NCI-H510A (cell line): ENCODE data around the gene FCN2.
"Not testable (repeated sequence)": the region's sequence is repeated elsewhere in the genome, so short reads cannot be mapped to it uniquely, and the experiment has no call there.

Source experiments
- DNase-seq: peaks from one replicate; lab custom pipeline; 2025; lab: John Stamatoyannopoulos, UW

Gene FCN2

DNA sequence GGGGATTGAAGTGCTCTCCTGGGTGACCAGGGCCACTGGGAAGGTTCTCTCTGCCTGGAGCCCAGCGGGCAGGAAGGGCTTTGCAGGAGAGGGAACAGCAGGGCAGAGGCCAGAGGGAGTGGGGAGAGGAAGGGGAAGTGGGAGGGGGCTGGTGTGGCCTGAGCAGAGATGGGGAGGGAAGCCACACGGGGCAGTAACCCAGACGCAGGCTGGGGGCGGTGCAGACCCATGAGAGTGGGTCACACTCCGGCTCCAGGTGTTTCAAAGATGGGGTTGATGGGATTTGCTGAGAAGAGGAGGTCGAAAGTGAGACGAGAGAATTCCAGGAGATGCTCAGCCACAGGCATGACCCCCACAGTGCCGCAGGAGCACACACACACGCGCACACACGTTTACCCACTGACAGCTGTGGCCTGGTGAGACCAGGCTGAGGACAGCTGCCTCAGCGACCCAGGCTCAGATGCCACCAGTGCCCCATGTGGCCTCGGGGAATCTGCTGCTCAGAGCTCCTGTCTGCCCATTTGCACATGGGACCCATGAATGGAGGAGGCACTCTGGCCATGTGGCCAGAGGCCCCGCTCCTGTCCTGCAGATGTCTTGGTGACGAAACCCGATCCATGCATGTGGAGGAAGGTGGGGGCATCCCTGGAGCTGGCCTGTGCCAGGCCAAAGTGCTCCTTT is 32.7 kb upstream of the FCN2 start:
- no peak for DNase-seq

DNA sequence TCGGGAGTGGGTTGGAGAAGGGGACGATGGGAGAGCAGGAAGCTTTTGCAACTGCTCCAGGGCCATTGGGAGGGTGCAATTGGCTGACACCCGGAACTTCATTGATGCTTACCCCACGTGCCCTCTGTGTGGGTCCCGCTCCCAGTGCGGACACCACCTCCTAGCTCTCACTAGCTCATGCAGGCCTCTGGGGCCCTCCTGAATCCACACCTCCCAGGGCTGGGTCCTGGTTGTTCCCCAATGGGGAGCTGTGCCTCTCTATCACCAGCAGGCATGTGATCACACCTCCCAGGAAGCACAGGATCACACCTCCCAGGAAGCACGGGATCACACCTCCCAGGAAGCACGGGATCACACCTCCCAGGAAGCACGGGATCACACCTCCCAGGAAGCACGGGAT is 32.1 kb upstream of the FCN2 start:
- DNase-seq: no peak

- DNase-seq: no peak
These were observed 30.0 kb upstream of the FCN2 start for GRCh38 chr9:134850611-134851010.

GRCh38 chr9:134851020-134851419 is 29.6 kb upstream of the FCN2 start:
- no peak for DNase-seq

DNA sequence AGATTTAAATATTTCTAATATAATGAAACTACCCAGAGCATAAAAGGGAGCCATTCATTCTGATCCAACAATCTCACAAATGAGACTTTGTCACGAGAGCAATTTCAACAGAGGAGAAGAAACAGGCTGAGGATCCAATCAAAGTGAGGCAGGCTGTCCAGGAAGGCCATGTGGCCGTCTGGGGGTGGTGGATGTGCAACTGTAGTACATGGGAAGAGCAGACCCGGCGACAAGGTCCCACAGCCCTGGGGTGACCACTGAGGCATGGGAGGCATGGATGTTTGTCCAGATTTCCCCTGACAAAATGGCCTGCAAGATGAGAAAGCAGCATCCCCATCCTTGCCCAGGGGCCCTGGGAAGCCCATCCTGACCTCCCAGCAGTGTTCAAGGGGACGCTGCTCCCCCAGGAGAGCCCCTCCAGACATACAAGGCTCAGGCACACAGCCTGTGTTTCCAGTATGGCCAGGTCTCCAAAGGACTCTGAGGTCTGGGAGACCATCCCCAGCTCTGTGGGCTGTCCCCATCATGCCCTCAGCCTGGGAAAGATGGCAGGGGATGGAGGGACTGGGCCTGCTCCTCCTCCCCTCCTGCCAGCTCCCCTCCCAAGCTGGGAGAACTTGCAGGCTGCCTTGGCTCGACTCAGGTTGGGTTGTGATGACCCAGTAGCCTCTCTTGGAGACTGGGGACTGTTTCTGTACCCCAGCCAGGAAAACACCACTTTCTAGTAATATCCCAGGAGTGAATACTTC is 27.5 kb upstream of the FCN2 start:
- DNase-seq: no peak

DNA sequence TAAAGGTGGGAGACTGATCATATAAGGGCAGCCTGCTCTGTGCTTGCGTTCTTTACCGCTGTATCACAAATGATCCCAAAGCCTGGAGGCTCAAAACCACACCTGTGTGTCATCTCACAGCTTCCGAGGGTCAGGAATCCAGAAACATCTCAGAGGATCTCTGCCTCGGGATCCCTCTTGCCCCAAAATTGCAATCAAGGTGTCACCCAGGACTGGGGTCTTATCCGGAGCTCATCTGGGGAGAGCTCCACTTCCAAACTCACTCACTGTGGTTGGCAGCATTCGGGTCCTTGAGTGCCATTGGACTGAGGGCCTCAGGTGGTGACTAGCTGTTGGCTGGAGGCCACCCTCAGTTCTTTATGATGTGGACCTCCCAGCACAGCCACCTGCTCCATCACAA is 26.7 kb upstream of the FCN2 start:
- no peak for DNase-seq

GRCh38 chr9:134854541-134854981 is 26.0 kb upstream of the FCN2 start:
- no peak for DNase-seq

- DNase-seq: no peak
These were observed 25.2 kb upstream of the FCN2 start for GRCh38 chr9:134855231-134855899.

GRCh38 chr9:134855900-134856377 is 24.7 kb upstream of the FCN2 start:
- DNase-seq: no peak

GRCh38 chr9:134857451-134857850 is 23.2 kb upstream of the FCN2 start:
- DNase-seq: not testable (repeated sequence)

DNA sequence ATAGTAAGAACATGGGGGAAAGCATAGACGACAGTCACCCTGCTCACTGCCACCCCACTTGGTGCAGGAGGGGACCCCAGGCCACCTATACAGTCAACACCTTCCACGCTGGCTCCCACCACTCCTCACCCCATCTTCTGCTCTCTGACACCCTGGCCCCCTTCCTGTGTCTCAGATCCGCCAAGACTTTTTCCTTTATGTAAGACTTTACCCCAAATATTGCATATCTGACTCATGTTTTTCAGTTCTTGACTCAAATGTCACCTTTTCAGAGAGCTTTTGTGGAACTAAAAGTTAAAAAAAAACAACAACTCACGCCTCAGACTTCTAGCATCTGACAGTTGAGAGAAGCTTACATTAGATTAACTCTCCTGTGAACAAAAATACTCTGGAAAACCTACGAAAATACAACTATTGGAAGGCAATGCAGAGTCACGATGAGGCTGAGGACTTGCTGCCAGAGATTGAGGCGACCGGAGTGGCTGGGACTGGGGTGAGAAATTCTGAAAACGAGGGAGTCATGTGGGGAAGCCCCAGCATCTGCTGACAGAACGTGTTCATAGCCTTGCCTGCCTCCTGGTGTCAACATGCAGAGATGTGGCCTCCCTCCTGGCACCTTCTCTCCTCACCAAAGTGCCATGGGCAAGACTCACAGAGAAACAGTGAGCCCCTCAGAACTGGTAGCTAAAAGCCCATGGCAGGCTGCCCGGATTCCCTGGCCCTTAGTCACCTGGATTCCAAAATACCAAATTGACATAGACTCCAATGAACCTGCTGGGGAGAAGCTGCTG is 22.4 kb upstream of the FCN2 start:
- DNase-seq: no peak

GRCh38 chr9:134860510-134860909 is 20.1 kb upstream of the FCN2 start:
- DNase-seq: no peak

- no peak for DNase-seq
These were observed 18.8 kb upstream of the FCN2 start for GRCh38 chr9:134861595-134862334.

- DNase-seq: no peak
These were observed 17.2 kb upstream of the FCN2 start for GRCh38 chr9:134863306-134863902.

DNA sequence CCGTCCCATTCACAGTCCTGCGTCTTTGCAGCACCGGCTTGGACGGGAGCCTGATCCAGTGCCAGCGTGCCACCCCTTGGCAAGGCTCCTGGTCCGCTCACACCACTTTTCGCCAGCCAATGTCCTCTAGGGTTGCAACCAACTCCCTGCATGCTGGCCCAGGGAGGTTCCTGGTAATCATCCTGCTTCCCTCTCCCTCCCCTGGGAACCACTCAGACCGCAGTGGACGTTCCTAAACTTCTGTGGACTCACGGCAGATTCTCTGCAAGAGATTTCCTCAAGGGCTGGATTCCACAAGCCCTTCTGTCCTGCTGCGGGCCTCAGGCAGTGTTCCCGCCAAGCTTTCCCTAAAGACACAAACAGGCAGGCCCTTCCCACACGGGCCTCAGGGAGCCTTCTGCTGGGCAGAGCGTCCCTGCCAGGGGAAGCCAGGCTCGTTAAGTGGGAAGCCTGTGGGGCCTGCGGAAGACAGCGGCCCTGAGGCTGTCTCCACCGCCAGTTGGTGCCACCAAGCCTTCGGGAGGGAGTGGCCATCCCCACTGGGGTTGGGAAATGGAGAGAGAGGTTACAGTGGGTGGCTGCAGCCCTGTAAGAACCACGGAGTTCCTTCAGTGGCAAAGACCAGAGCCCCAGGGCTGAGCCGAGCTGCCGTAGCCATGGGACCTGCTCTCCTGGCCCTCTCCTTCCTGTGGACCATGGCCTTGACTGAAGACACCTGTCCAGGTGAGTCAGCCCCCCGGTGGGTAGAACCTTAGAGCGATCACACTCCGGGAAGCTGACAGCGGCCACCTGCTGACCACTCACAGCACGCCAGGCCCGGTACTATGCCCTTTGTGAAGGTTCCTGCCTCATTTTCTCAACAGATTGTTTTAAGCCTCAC is 16.4 kb upstream of the FCN2 start:
- DNase-seq: no peak

GRCh38 chr9:134864821-134865190 is 15.8 kb upstream of the FCN2 start:
- DNase-seq: no peak

GRCh38 chr9:134867917-134868750 is 12.5 kb upstream of the FCN2 start:
- no peak for DNase-seq

GRCh38 chr9:134868751-134869553 is 11.7 kb upstream of the FCN2 start:
- no peak for DNase-seq
